GDM1 (cell line): Measurements from ENCODE around the gene ABCA1.

Source experiments
- DNase-seq: peaks from one replicate; lab custom pipeline; 2025; lab: John Stamatoyannopoulos, UW

The ABCA1 gene

GRCh38 chr9:104843644-104844240, 84.2 kb downstream of the ABCA1 start:
- no peak for DNase-seq

- DNase-seq, result no peak
These were observed 85.3 kb downstream of the ABCA1 start for GRCh38 chr9:104842698-104843097.

DNA sequence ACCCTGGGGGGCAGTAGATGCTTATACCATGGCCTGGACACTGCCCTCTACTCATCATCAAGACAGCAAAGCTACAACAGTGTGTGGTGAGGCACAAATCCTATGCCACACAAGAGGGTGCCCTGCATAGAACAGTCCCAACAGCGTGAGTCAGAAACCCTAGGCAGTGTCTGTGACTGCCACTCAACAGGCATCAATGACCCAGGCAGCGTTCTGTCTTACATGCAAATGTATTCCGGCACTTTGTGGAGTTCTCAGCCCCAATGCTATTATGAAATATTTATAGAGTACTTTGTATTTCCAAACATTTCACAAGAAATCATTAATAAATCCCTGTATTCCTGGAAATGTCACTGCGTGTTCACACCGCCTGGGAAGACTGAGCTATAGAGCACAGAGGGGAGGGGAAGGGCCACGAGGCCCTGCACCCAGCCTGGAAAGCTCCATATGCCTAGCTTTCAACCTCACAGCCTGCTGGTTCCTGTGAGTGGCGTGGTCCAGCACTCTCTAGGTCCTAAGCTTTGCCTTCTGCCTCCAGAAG, 86.3 kb downstream of the ABCA1 start:
- DNase-seq, result no peak

DNA sequence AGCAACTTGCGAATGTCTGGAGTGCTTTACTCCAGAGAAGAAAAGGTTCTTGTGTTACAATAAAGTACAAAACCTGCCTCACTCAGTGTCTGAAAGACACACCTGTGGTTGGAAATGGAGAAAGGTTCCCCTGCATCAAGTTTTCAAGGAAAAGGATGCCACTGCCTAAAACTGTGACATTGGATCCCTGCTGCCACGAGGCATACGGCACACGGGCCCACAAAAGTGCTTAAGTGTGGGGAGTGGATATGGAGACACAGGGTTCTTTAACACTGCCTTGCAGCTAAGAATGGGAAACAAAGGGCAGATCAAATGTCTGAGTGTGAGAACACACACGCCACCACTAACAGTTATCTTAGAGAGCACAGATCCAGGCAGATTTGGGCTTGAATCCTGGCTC, 89.0 kb downstream of the ABCA1 start:
- DNase-seq, result no peak

DNA sequence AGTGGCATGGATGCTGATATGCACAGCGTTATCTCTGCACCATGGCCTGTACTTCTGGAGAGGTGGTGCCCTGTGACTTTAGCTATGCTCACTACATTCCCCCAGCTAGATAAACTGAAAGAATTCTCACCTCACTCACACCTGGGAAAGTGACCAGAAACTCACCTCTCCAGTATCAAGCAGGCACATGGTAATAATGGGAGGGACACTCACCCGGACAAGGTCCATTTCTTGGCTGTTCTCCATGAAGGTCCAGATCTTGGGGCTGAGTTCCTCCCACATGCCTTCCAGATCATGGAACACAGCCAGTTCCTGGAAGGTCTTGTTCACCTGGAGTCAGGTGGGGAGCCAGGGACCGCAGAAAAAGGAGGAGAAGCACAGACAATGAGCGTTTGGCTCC, 91.2 kb downstream of the ABCA1 start:
- DNase-seq, result no peak

GRCh38 chr9:104836235-104836634, 91.7 kb downstream of the ABCA1 start:
- no peak for DNase-seq

- DNase-seq, result peak; percentile 39
These were observed 92.8 kb downstream of the ABCA1 start for GRCh38 chr9:104835161-104835560.

GRCh38 chr9:104833696-104834095, 94.3 kb downstream of the ABCA1 start:
- no peak for DNase-seq

- DNase-seq, result no peak
These were observed 96.3 kb downstream of the ABCA1 start for GRCh38 chr9:104831681-104832080.

- DNase-seq, result no peak
These were observed 101.0 kb downstream of the ABCA1 start for GRCh38 chr9:104826911-104827310.

DNA sequence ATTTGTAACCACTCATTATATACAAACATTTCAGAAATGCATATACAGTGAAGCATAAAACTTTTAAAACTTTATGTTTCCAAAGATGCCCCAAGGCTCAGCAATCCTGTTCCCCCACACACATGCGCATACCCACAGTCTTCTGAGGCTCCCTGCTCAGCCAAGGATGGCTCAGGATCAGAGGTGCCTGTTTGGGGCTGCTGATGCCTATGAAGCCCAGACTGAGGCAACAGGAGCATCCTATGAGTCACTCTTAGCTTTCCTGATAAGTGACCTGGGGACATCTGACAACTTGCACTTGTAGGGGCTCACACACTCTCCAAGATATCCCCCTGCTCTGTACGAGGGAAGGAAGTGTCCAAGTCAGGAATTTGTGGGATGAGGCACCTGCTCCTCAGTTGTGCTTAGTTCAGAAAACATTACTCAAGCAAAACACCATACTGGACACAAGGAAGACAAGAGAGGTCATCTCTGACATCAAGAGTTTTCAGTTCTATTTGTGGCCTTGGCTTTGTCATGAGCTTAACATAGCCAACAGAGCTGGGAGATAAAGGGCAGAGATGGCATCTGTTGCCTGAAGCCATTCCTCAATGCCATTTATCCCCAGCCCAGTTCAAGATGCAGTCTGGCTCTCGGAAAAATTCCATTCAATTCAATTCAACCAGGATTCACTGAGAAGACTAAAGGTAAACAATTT, 101.7 kb downstream of the ABCA1 start:
- no peak for DNase-seq

GRCh38 chr9:104820336-104820735, 107.6 kb downstream of the ABCA1 start:
- no peak for DNase-seq

DNA sequence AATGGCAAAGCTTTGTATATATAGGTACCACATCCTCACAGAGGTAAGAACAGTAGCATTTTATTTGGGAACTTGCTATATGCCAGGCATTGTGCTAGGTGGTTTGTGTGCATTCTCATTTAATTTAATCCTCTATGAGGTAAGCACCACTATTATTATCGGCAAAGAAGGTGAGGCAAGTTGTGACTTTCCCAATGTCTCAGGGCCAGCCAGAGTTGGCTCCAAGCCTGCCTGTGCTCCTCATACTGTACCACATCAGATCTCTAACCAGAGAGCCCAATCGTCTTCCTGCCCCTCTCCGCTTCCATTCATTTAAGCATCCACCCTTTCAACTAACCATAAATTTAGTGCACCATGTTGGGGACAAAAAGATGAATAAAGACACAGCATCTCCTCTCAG, 108.9 kb downstream of the ABCA1 start:
- no peak for DNase-seq

DNA sequence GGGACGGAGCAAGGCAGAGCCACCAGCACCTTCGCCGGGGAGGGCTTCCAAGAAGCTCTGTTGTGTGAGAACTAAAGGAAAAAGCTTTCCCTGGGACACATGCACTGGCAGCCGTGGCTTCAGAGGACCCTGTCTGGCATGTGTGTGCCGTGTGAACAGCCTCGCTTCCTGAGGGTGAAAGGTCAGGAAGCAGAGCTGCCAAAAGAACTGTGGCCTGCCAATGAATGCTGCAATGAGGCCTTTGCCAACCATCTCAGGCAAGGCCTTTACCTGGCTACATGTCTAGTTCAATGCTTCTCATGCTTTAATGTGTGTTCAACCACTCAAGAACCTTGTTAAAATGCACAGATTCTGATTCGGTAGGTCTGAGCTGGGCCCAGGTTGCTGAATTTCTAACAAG, 110.5 kb downstream of the ABCA1 start:
- no peak for DNase-seq

- DNase-seq, result no peak
These were observed 111.9 kb downstream of the ABCA1 start for GRCh38 chr9:104815851-104816565.

- no peak for DNase-seq
These were observed 117.3 kb downstream of the ABCA1 start for GRCh38 chr9:104810421-104811339.

- DNase-seq, result peak; percentile 25
These were observed 119.8 kb downstream of the ABCA1 start for GRCh38 chr9:104808035-104808614.

DNA sequence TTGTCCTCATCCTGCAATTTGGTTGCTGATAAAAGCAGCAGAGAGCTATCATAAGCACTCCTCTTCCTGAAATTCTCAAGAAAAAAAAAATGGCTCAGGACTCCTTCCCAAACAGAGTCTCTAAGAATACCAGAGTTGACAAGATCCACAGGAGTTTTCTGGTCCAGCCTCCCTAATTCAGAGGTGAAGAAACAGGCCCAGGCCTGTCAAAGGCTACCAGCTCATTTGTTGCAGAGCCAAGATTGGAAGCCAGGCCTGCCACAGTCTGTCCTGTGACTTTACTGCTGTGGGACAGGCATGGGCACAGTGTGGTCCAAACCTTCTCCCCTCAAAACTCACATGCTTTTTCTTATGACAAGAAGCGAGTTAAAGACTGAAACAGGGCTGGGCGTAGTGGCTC, 122.5 kb downstream of the ABCA1 start:
- DNase-seq, result no peak

DNA sequence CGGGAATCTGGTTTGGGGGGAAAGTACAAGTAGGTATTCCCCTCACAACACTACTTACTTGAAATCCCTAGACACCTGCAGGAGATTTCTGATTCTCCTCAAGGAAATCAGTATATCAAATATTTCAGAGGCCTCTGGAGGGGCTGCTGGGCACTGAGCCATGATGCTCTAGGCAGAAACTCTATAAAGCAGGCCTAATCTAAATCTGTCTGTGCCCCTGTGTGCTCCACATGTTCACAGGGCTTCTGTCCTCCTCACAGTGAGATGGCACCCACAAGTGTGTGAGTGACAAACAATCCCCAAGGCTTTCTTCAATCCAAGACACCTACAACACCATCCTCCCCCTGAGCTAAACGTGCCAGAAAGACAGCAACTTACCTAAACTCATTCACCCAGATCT, 125.0 kb downstream of the ABCA1 start:
- no peak for DNase-seq

DNA sequence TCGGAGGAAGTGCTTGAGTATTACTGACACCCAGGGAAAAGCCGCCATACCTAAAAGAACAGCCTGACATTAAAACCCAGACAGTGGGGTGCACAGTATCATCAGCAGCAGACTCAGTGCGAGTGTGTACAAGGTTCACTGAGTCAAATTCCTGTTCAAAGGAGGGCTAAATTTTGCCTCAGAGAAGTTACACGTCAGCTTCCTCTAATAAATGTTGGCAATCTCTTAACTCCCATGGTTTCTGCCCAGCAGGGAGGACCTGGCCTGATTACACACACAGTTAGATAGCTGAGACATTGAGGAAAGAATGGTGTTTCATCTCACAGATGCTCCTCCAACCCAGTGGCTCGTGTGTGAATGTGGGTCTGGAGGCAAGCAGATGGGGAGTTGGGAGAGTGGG, 125.8 kb downstream of the ABCA1 start:
- DNase-seq, result no peak

- no peak for DNase-seq
These were observed 127.7 kb downstream of the ABCA1 start for GRCh38 chr9:104800068-104800785.
